Measurements from ENCODE around the gene DCDC2B. TPM values are rescaled to one million over a fixed set of nuclear protein-coding genes. Genes with fewer than 3 reads are reported as not detected.

DCDC2B gene
- total RNA-seq, 1 donor from 2014 or later, result not detected

- no peak for TF ChIP-seq CTCF (IDR thresholded peaks at IDR 0.05)
- Histone ChIP-seq H3K4me3 (no peak overlapping the region), H3K27ac (no peak overlapping the region), H3K4me1 (peaks cover 4 to 9% of the 10 kb centered on the region in 2 donors), H3K36me3 (peaks cover 84 to 86% of the 10 kb centered on the region in 2 donors), H3K9me3 (no peaks in the 10 kb centered on the region), H3K27me3 (no peaks in the 10 kb centered on the region)
- intact Hi-C loops (cut with DNase I), result no loop called here
- DNase-seq (ENCODE audit: low spot score in 2 of 2), result no peak
Measured at GRCh38 chr1:32187850-32188249, 21.0 kb upstream of the DCDC2B start.

DNA sequence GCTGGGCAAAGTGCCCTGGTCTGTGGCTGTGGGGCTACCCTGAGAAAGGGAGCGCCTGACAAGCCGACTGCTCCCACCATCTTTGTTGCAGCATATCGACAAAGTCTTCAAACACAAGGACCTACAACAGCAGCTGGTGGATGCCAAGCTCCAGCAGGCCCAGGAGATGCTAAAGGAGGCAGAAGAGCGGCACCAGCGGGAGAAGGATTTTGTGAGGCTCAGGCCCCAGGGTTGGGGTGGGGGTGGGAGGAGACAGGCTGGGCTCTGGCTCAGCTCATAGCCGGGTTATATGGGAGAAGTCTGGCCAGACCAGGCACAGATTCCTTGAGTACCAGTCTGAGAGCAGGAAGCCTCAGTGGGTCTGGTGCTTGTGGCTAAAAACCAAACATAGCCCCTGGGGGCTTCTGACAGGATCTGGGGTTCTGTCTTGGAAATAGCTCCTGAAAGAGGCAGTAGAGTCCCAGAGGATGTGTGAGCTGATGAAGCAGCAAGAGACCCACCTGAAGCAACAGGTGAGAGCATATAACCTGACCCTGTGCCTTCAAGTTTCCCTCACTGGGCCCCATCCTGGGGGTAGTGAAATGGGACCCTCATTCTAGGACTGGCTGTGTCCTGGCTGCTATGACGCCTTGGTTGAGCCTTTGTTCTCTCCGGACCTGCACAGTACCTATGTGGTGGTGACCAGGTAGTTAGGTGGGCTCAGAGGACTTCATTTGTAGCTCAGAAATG lies 16.5 kb upstream of the DCDC2B start:
- Histone ChIP-seq H3K4me1 (no peaks in the 10 kb centered on the region), H3K27ac (no peak overlapping the region), H3K36me3 (peaks cover 94 to 100% of the 10 kb centered on the region in 2 donors), H3K4me3 (no peak overlapping the region), H3K9me3 (no peaks in the 10 kb centered on the region), H3K27me3 (no peaks in the 10 kb centered on the region)
- DNase-seq (ENCODE audit: low spot score in 2 of 2), result no peak
- intact Hi-C loops (cut with DNase I), result no loop called here
- no peak for TF ChIP-seq CTCF (IDR thresholded peaks at IDR 0.05)

GRCh38 chr1:32194984-32195383 lies 13.9 kb upstream of the DCDC2B start:
- no peak for TF ChIP-seq CTCF (IDR thresholded peaks at IDR 0.05)
- no peak overlapping the region for H3K27ac ChIP-seq
- no peaks in the 10 kb centered on the region for H3K9me3 ChIP-seq
- no peak for DNase-seq (ENCODE audit: low spot score in 2 of 2)
- H3K4me1 ChIP-seq, result peaks cover 6 to 9% of the 10 kb centered on the region in 2 donors
- H3K27me3 ChIP-seq, result no peaks in the 10 kb centered on the region
- H3K4me3 ChIP-seq, result no peak overlapping the region
- peaks cover 68 to 86% of the 10 kb centered on the region in 2 donors for H3K36me3 ChIP-seq
- intact Hi-C loops (cut with DNase I), result no loop called here

- no peaks in the 10 kb centered on the region for H3K9me3 ChIP-seq
- intact Hi-C loops (cut with DNase I), result no loop called here
- TF ChIP-seq CTCF (IDR thresholded peaks at IDR 0.05), result no peak
- DNase-seq (ENCODE audit: low spot score in 2 of 2), result no peak
- H3K4me1 ChIP-seq, result peaks cover 7 to 10% of the 10 kb centered on the region in 2 donors
- no peaks in the 10 kb centered on the region for H3K27me3 ChIP-seq
- H3K27ac ChIP-seq, result no peak overlapping the region
- H3K4me3 ChIP-seq, result no peak overlapping the region
- peaks cover 62 to 80% of the 10 kb centered on the region in 2 donors for H3K36me3 ChIP-seq
Measured at GRCh38 chr1:32195531-32195930, 13.4 kb upstream of the DCDC2B start.

DNA sequence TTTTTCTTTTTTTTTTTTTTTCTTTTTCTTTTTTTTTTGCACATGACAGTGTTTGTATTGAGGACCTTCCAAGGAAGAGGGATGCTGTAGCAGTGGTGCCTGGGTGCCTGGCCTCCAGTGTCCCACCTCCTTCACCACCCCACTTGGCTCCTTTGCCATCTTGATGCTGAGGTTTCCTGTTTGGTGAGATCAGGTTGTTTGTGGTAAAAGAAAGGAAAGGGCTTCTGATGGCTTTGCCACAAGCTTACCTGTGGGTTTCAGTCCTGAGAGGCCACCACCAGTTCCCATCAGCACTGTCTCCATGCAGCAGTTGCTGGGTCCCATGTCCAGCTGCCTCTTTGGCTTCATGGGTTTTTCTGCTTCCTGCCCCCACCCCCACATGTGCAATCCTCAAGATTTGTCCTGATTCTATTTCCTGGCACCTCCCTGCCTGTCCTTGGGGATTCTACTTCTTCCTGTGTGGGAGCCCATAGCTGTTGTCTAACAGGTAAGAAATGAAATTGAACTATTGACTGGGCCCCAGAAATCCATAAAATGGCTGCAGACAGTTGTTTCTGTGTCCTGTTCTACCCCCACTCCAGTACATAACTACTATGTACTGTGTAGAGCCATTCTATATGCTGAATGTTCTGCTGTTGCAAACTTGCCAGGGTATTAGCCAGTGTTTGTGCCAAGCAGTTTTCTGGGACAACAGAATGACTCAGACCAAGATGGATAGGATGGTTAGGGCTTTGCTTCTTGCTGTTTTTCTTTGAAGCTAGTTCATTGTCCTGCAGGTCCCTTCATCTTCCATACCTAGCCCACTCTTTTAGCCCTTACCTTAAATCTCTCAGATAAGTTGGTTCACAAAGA lies 12.7 kb upstream of the DCDC2B start:
- H3K4me1 ChIP-seq, result peaks cover 7 to 11% of the 10 kb centered on the region in 2 donors
- H3K4me3 ChIP-seq, result no peak overlapping the region
- intact Hi-C loops (cut with DNase I), result no loop called here
- peaks cover 57 to 74% of the 10 kb centered on the region in 2 donors for H3K36me3 ChIP-seq
- no peak overlapping the region for H3K27ac ChIP-seq
- H3K9me3 ChIP-seq, result no peaks in the 10 kb centered on the region
- DNase-seq (ENCODE audit: low spot score in 2 of 2), result no peak
- H3K27me3 ChIP-seq, result no peaks in the 10 kb centered on the region
- TF ChIP-seq CTCF (IDR thresholded peaks at IDR 0.05), result no peak

Measured in ascending aorta (tissue), 2 donors.